HCT116 (cell line): ENCODE data around the gene CDH23. TPM values are rescaled to one million over a fixed set of nuclear protein-coding genes. Genes with fewer than 3 reads are reported as not detected.

Experiments
- ATAC-seq: fragments of 200-7000 bp; cut with Tn5 transposase; 2 replicates; pipeline ENCODE4 v1.9.1; 2020; ENCODE audit warnings: mild to moderate bottlenecking, moderate library complexity
- BruUV-seq: library from RNA; stranded (reverse); fragments of 400-500 nt; replicated peaks from 2 replicates; lab custom pipeline; 2021; lab: Mats Ljungman, UMichigan
- CTCF ChIA-PET: fragments of 300-600 bp; sonication (Branson Sonifier 250); formaldehyde crosslinking; loops from one replicate; lab custom pipeline; 2021; ENCODE audit warnings: antibody characterized with exemption; lab: Charles Lee
- POLR2A ChIA-PET: fragments of 300-600, 350-600 bp; sonication (Branson Sonifier 250); formaldehyde crosslinking; loops from one replicate; lab custom pipeline; 2021; ENCODE audit warnings: antibody characterized with exemption; lab: Charles Lee
- RAD21 ChIA-PET, 2 experiments: fragments of 300-600 bp; sonication (Branson Sonifier 250); formaldehyde crosslinking; loops; one replicate each; lab custom pipeline; 2023; ENCODE audit warnings: low total read pairs in 2 of 2; ENCODE audit not compliant: uncharacterized antibody in 2 of 2, unreplicated experiment in 2 of 2, low non-redundant PET in 1 of 2; lab: Charles Lee
- DNase-seq: peaks from one replicate; pipeline ENCODE4 v3.0.0-alpha.2; 2010; ENCODE audit warnings: low read depth, low spot score
- H2AFZ ChIP-seq: fragments of 200-600 bp; shearing (Covaris generic), sonication (generic); 2 replicates; pipeline ENCODE4 v1.6.1; 2017; ENCODE audit warnings: low read depth, mixed run types, mixed read lengths, antibody characterized with exemption, low read length; ENCODE audit not compliant: poor library complexity, severe bottlenecking
- H3K27ac ChIP-seq: 2 replicates; pipeline ENCODE4 v1.5.1; 2012; ENCODE audit warnings: low read depth, low read length
- H3K27me3 ChIP-seq: fragments of 200-600 bp; sonication (generic); 2 replicates; pipeline ENCODE4 v1.6.1; 2016; ENCODE audit warnings: mixed run types, low read length, mixed read lengths; ENCODE audit not compliant: insufficient read depth
- H3K36me3 ChIP-seq, 2 experiments: fragments of 200-500 bp in 1 of 2; fragments of 200-600 bp in 1 of 2; sonication (Bioruptor generic) in 1 of 2; sonication (generic) in 1 of 2; 2 replicates each; pipeline versions ENCODE4 v1.5.1 to v1.6.1; 2014 to 2016; ENCODE audit warnings: low read length in 2 of 2, inconsistent platforms in 1 of 2, mixed read lengths in 1 of 2, mixed run types in 1 of 2; ENCODE audit not compliant: insufficient read depth in 2 of 2, control insufficient read depth in 1 of 2
- H3K4me1 ChIP-seq, 2 experiments: fragments of 200-600 bp in 1 of 2; sonication (generic) in 1 of 2; 2 replicates each; pipeline versions ENCODE4 v1.5.1 to v1.6.1; 2012 to 2017; ENCODE audit warnings: low read length in 2 of 2, inconsistent platforms in 1 of 2, mild to moderate bottlenecking in 1 of 2, mixed read lengths in 1 of 2, mixed run types in 1 of 2, moderate library complexity in 1 of 2; ENCODE audit not compliant: insufficient read depth in 2 of 2, control insufficient read depth in 1 of 2
- H3K4me2 ChIP-seq: fragments of 200-600 bp; sonication (generic); 2 replicates; pipeline ENCODE4 v1.6.1; 2017; ENCODE audit warnings: mixed run types, low read length, mixed read lengths
- H3K4me3 ChIP-seq, 2 experiments: fragments of 200-600 bp in 1 of 2; sonication (generic) in 1 of 2; replicated peaks in 1 of 2; 2 replicates each; pipeline ENCODE4 v1.5.1; 2011 to 2016; ENCODE audit warnings: low read length in 2 of 2, control low read depth in 1 of 2, low read depth in 1 of 2, mild to moderate bottlenecking in 1 of 2, mixed read lengths in 1 of 2, mixed run types in 1 of 2
- H3K79me2 ChIP-seq: fragments of 200-600 bp; sonication (generic); 2 replicates; pipeline ENCODE4 v1.6.1; 2017; ENCODE audit warnings: mild to moderate bottlenecking, mixed run types, low read length, moderate library complexity, mixed read lengths; ENCODE audit not compliant: insufficient read depth
- H3K9ac ChIP-seq: fragments of 200-600 bp; sonication (generic); 2 replicates; pipeline ENCODE4 v1.6.1; 2016; ENCODE audit warnings: low read length, mixed read lengths
- H3K9me2 ChIP-seq: fragments of 200-600 bp; sonication (generic), shearing (Covaris generic); 2 replicates; pipeline ENCODE4 v1.6.1; 2017; ENCODE audit warnings: mixed run types, mild to moderate bottlenecking, moderate library complexity; ENCODE audit not compliant: insufficient read depth
- H3K9me3 ChIP-seq, 2 experiments: fragments of 200-500 bp in 1 of 2; fragments of 200-600 bp in 1 of 2; sonication (Bioruptor generic) in 1 of 2; sonication (generic) in 1 of 2; 2 replicates each; pipeline ENCODE4 v1.6.1; 2014 to 2017; ENCODE audit warnings: low read length in 2 of 2, mixed read lengths in 2 of 2, inconsistent platforms in 1 of 2, low read depth in 1 of 2, mild to moderate bottlenecking in 1 of 2, mixed run types in 1 of 2, moderate library complexity in 1 of 2; ENCODE audit not compliant: control insufficient read depth in 1 of 2, insufficient read depth in 1 of 2
- H4K20me1 ChIP-seq: fragments of 200-600 bp; sonication (generic), shearing (Covaris generic); 2 replicates; pipeline ENCODE4 v1.6.1; 2017; ENCODE audit warnings: mixed run types, mild to moderate bottlenecking, moderate library complexity; ENCODE audit not compliant: insufficient read depth
- CBX3 ChIP-seq: IDR thresholded peaks from 2 replicates; pipeline ENCODE4 v1.6.1; 2012; ENCODE audit warnings: low read depth
- CEBPB ChIP-seq: IDR thresholded peaks from 2 replicates; pipeline ENCODE4 v1.6.1; 2012; ENCODE audit warnings: low read depth
- EGR1 ChIP-seq: IDR thresholded peaks from 2 replicates; pipeline ENCODE4 v1.6.1; 2012; ENCODE audit warnings: low read depth
- ELF1 ChIP-seq: IDR thresholded peaks from 2 replicates; pipeline ENCODE4 v1.6.1; 2012; ENCODE audit warnings: low read depth, borderline replicate concordance
- EZH2 ChIP-seq: fragments of 200-600 bp; sonication (generic); IDR thresholded peaks from 2 replicates; pipeline ENCODE4 v1.6.1; 2017; ENCODE audit warnings: antibody characterized with exemption, mixed run types
- FOSL1 ChIP-seq: IDR thresholded peaks from 2 replicates; pipeline ENCODE4 v1.6.1; 2012; ENCODE audit warnings: low read depth
- POLR2A ChIP-seq: IDR thresholded peaks from 2 replicates; pipeline ENCODE4 v1.7.0; 2011; ENCODE audit warnings: borderline replicate concordance; ENCODE audit not compliant: insufficient read depth, insufficient read length; ENCODE audit errors: extremely low read depth
- POLR2AphosphoS5 ChIP-seq: IDR thresholded peaks from 2 replicates; pipeline ENCODE4 v1.6.1; 2011; ENCODE audit warnings: mild to moderate bottlenecking, low read depth, low read length, moderate library complexity
- SIN3A ChIP-seq: IDR thresholded peaks from 2 replicates; pipeline ENCODE4 v1.6.1; 2012; ENCODE audit warnings: low read depth
- SP1 ChIP-seq: IDR thresholded peaks from 2 replicates; pipeline ENCODE4 v1.6.1; 2012; ENCODE audit warnings: low read depth
- SRF ChIP-seq: IDR thresholded peaks from 2 replicates; pipeline ENCODE4 v1.6.1; 2012; ENCODE audit warnings: low read depth
- YY1 ChIP-seq: IDR thresholded peaks from 2 replicates; pipeline ENCODE4 v1.6.1; 2011; ENCODE audit warnings: low read length, low read depth, moderate library complexity, mild to moderate bottlenecking; ENCODE audit not compliant: insufficient replicate concordance; ENCODE audit errors: extremely low read depth
- ZFX ChIP-seq: fragments of 450-650 bp; IDR thresholded peaks from 2 replicates; pipeline ENCODE4 v1.6.1; 2017
- ZNF274 ChIP-seq: fragments of 200-500 bp; sonication (Bioruptor generic); IDR thresholded peaks from 2 replicates; pipeline ENCODE4 v1.6.1; 2014; ENCODE audit warnings: mild to moderate bottlenecking, low read depth, low read length, inconsistent platforms
- intact Hi-C: fragments of 100-400 bp; cut with micrococcal nuclease; formaldehyde crosslinking; loops from 2 replicates; pipeline ENCODE4 v1.10.0; 2022
- total RNA-seq: library from RNA; stranded (reverse); gene quantifications from one replicate; pipeline ENCODE4 v1.2.1, GENCODE V29; 2021; ENCODE audit not compliant: unreplicated experiment
- TF ChIP-seq, protein P1 (sequence below): IDR thresholded peaks from 2 replicates; pipeline ENCODE4 v1.6.1; 2012
- TF ChIP-seq, protein P2 (sequence below): IDR thresholded peaks from 2 replicates; pipeline ENCODE4 v1.6.1; 2012; ENCODE audit warnings: low read depth
- TF ChIP-seq, protein P3 (sequence below): IDR thresholded peaks from 2 replicates; pipeline ENCODE4 v1.6.1; 2012
- TF ChIP-seq, protein P4 (sequence below): IDR thresholded peaks from 2 replicates; pipeline ENCODE4 v1.6.1; 2011; ENCODE audit warnings: mild to moderate bottlenecking, low read length, moderate library complexity; ENCODE audit not compliant: insufficient replicate concordance; ENCODE audit errors: extremely low read depth

CDH23 gene
- total RNA-seq, 1 experiment from 2014 or later: not detected

DNA sequence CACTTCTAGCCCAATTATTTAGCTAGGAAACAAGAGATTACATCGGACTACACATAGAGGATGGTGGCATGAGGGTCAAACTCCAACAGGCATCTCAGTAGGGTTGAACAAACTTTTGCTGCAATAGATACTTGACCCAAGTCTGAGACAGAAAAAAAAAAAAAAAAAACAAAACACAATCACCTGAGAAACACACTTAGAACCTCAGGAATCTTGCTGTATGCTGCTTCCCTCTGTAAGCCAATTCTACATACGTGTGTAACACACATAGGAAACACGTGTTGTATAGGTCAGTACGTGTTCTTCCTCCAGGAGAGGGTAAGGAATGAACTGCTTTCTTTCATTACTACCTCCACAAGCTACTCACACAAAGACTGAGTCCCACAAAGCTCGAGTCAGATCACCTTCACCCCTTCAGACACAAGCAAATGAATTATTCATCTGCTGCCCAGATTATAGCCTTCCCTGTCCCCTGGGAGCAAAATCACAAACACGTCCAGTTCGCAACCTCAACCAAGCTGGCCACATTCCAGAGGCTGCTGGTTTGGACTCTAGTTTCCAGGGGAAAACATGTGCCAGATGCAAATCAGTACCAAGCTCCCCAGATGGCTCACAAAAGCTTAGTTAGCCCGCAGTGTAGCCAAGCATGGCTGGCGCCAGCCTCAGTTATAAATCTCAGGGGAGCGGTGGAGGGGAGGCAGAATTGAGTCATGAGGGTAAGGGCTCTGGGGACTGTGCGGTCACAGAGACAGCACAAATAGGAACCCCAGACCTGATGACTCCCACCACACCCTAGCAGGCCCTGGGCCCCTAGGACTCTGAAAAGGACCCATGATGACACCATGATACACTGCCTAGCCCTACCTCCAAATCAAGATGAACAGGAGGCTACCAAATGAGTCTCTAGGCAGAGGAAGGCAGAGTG, 439.2 kb downstream of the CDH23 start:
- Histone ChIP-seq H3K4me3 (no peak overlapping the region), H4K20me1 (peaks cover 8% of the 10 kb centered on the region; the same call in 1 of the 2 replicates), H3K79me2 (peaks cover 82% of the 10 kb centered on the region), H3K27ac (no peak overlapping the region), H3K4me1 (peaks cover 18 to 44% of the 10 kb centered on the region in 2 experiments), H3K9me3 (no peaks in the 10 kb centered on the region), H3K4me2 (no peak overlapping the region), H3K9ac (no peak overlapping the region), H3K9me2 (no peaks in the 10 kb centered on the region), H2AFZ (no peak overlapping the region), H3K36me3 (peaks cover under 1 to 6% of the 10 kb centered on the region in 2 experiments; a peak in 3 of 4 replicates), H3K27me3 (no peaks in the 10 kb centered on the region)
- TF ChIP-seq EZH2 (no peak), SRF (no peak), CEBPB (no peak), YY1 (no peak), ELF1 (no peak), SIN3A (no peak), EGR1 (no peak), ZNF274 (no peak), SP1 (no peak), FOSL1 (no peak), CBX3 (no peak), ZFX (no peak), POLR2A (no peak), POLR2AphosphoS5 (no peak)
- TF ChIP-seq, protein P1, sequence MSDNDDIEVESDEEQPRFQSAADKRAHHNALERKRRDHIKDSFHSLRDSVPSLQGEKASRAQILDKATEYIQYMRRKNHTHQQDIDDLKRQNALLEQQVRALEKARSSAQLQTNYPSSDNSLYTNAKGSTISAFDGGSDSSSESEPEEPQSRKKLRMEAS: no peak
- TF ChIP-seq, protein P2, sequence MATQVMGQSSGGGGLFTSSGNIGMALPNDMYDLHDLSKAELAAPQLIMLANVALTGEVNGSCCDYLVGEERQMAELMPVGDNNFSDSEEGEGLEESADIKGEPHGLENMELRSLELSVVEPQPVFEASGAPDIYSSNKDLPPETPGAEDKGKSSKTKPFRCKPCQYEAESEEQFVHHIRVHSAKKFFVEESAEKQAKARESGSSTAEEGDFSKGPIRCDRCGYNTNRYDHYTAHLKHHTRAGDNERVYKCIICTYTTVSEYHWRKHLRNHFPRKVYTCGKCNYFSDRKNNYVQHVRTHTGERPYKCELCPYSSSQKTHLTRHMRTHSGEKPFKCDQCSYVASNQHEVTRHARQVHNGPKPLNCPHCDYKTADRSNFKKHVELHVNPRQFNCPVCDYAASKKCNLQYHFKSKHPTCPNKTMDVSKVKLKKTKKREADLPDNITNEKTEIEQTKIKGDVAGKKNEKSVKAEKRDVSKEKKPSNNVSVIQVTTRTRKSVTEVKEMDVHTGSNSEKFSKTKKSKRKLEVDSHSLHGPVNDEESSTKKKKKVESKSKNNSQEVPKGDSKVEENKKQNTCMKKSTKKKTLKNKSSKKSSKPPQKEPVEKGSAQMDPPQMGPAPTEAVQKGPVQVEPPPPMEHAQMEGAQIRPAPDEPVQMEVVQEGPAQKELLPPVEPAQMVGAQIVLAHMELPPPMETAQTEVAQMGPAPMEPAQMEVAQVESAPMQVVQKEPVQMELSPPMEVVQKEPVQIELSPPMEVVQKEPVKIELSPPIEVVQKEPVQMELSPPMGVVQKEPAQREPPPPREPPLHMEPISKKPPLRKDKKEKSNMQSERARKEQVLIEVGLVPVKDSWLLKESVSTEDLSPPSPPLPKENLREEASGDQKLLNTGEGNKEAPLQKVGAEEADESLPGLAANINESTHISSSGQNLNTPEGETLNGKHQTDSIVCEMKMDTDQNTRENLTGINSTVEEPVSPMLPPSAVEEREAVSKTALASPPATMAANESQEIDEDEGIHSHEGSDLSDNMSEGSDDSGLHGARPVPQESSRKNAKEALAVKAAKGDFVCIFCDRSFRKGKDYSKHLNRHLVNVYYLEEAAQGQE: no peak
- TF ChIP-seq, protein P3, sequence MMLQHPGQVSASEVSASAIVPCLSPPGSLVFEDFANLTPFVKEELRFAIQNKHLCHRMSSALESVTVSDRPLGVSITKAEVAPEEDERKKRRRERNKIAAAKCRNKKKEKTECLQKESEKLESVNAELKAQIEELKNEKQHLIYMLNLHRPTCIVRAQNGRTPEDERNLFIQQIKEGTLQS: no peak
- TF ChIP-seq, protein P4, sequence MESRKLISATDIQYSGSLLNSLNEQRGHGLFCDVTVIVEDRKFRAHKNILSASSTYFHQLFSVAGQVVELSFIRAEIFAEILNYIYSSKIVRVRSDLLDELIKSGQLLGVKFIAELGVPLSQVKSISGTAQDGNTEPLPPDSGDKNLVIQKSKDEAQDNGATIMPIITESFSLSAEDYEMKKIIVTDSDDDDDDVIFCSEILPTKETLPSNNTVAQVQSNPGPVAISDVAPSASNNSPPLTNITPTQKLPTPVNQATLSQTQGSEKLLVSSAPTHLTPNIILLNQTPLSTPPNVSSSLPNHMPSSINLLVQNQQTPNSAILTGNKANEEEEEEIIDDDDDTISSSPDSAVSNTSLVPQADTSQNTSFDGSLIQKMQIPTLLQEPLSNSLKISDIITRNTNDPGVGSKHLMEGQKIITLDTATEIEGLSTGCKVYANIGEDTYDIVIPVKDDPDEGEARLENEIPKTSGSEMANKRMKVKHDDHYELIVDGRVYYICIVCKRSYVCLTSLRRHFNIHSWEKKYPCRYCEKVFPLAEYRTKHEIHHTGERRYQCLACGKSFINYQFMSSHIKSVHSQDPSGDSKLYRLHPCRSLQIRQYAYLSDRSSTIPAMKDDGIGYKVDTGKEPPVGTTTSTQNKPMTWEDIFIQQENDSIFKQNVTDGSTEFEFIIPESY: no peak
- no TSS peak for BruUV-seq
- ChIA-PET RAD21 (no interaction called here), CTCF (interaction anchor here (0.7 to 6.0 kb wide), 2 partner anchors 24 to 61 kb away, joined by 3 to 45 read pairs; no protein-coding TSS in a partner anchor), POLR2A (interaction anchor here (5.3 kb wide), 1 partner anchor 14 kb away, joined by 39 read pairs; the partner anchor contains the start of gene PSAP)
- intact Hi-C loops: no loop called here
- no peak for DNase-seq
- ATAC-seq: no peak
